ENCODE results near the gene CPO.
"Not testable (repeated sequence)": the region's sequence is repeated elsewhere in the genome, so short reads cannot be mapped to it uniquely, and the experiment has no call there.

CPO gene

GRCh38 chr2:206939340-206939739, at the start of gene CPO:
Gene CPO (plus strand): TSS chr2:206939518. CDS start chr2:206939600, 82 bp downstream.
- DNase-seq = peak; percentile 16

- DNase-seq = no peak
Observed at GRCh38 chr2:206890179-206890578, 49.1 kb upstream of the CPO start.

- peak; percentile 26 for DNase-seq
Observed at GRCh38 chr2:206890926-206891325, 48.4 kb upstream of the CPO start.

GRCh38 chr2:206915121-206915520, 24.2 kb upstream of the CPO start:
- peak; percentile 71 for DNase-seq

- DNase-seq = no peak
Observed at GRCh38 chr2:206918263-206918662, 21.1 kb upstream of the CPO start.

- DNase-seq = no peak
Observed at GRCh38 chr2:206920310-206920709, 19.0 kb upstream of the CPO start.

GRCh38 chr2:206920951-206921350, 18.4 kb upstream of the CPO start:
- DNase-seq = peak; percentile 56

GRCh38 chr2:206921529-206921928, 17.8 kb upstream of the CPO start:
- DNase-seq = no peak

GRCh38 chr2:206935991-206936842, 3.1 kb upstream of the CPO start:
- no peak for DNase-seq

- DNase-seq = no peak
Observed at GRCh38 chr2:206936843-206937230, 2.5 kb upstream of the CPO start.

- no peak for DNase-seq
Observed at GRCh38 chr2:206937555-206937954, 1.8 kb upstream of the CPO start.

- DNase-seq = peak; percentile 16
Observed at GRCh38 chr2:206940546-206940945, 1.2 kb downstream of the CPO start.

- no peak for DNase-seq
Observed at GRCh38 chr2:206942592-206943478, 3.5 kb downstream of the CPO start.

- DNase-seq = not testable (repeated sequence)
Observed at GRCh38 chr2:206953404-206953803, 14.1 kb downstream of the CPO start.

GRCh38 chr2:206955253-206955652, 15.9 kb downstream of the CPO start:
- peak; percentile 67 for DNase-seq

- peak; percentile 40 for DNase-seq
Observed at GRCh38 chr2:206958261-206958660, 18.9 kb downstream of the CPO start.

GRCh38 chr2:206962966-206963365, 23.6 kb downstream of the CPO start:
- DNase-seq = no peak

- no peak for DNase-seq
Observed at GRCh38 chr2:206968134-206969086, 29.1 kb downstream of the CPO start.

GRCh38 chr2:206969192-206969591, 29.9 kb downstream of the CPO start:
- DNase-seq = no peak

GRCh38 chr2:206970589-206971360, 31.5 kb downstream of the CPO start:
- DNase-seq = peak; percentile 57

- no peak for DNase-seq
Observed at GRCh38 chr2:206971805-206972204, 32.5 kb downstream of the CPO start.

- no peak for DNase-seq
Observed at GRCh38 chr2:206974551-206974950, 35.2 kb downstream of the CPO start.

All from hematopoietic multipotent progenitor cell treated with erythropoietin and hydrocortisone succinate and interleukin-3 and kit ligand, for 6 days (in vitro differentiated cells).